ENCODE measurements around the gene GIPC2.

The GIPC2 gene

GRCh38 chr1:78143673-78144072 lies 97.9 kb downstream of the GIPC2 start:
- no peak overlapping the region for H3K4me3 ChIP-seq (ENCODE audit: control insufficient read depth, low read depth, low read length)
- no peak for DNase-seq (ENCODE audit: low read depth)

DNA sequence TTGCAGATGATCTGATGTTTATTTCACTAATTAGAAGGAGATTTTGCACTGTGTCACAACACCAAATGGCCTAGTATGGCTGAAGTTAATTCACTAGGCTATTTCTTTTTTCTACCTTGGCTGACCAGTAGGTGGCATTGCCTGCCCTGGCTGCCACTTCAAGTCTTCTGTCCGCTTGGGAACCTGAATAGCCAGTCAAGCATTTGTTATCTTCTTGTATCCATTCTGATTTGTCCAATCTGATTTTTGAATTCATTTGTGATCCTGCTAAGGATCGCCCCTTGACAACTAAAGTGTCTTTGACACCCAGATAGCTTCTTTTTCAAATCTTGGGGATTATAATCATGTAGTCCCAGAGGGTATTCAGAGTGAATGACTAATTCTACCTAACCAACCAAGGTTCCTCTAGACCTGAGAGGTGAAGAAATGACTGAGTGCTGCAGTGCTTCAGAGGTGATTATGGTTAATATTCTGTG lies 99.4 kb downstream of the GIPC2 start:
- TF ChIP-seq CTCF (conservative IDR thresholded peaks at IDR 0.05; ENCODE audit: control insufficient read depth, insufficient read depth, low read depth, low read length), result peak; percentile 98
- DNase-seq (ENCODE audit: low read depth), result peak; percentile 88
- H3K4me3 ChIP-seq (ENCODE audit: control insufficient read depth, low read depth, low read length), result no peak overlapping the region

More at GRCh38 chr1:78143673-78144072, 97.9 kb downstream of the GIPC2 start:
- no peak for TF ChIP-seq CTCF (conservative IDR thresholded peaks at IDR 0.05; ENCODE audit: control insufficient read depth, insufficient read depth, low read depth, low read length)

DNA sequence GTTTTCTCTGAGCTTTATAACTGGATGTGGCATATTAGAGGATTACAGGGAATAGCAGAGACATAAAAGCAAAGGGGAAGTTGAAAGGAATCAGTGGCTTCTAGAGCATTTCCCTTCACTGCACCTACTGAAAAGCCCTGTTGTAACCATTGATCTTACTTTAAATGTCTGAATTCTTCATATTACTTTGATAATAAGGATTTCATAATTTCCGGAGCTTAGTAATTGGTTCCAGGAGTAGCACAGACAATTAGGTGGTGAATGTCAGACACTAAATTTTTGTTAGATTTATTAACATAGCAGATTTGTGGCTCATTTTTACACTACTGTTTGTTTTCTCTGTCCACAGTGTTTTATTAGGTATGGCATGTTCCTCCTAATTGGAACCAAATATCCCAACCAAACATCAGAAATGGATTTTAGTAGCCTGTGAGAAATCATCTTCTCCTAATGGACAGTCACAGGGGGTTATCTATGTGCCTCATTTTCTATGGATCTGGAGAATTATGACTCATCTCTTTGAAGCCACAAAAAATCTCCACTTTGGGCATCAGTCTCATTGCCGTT lies 100.5 kb downstream of the GIPC2 start:
- no peak for TF ChIP-seq CTCF (conservative IDR thresholded peaks at IDR 0.05; ENCODE audit: control insufficient read depth, insufficient read depth, low read depth, low read length)
- H3K4me3 ChIP-seq (ENCODE audit: control insufficient read depth, low read depth, low read length), result no peak overlapping the region
- peak; percentile 64 for DNase-seq (ENCODE audit: low read depth)

DNA sequence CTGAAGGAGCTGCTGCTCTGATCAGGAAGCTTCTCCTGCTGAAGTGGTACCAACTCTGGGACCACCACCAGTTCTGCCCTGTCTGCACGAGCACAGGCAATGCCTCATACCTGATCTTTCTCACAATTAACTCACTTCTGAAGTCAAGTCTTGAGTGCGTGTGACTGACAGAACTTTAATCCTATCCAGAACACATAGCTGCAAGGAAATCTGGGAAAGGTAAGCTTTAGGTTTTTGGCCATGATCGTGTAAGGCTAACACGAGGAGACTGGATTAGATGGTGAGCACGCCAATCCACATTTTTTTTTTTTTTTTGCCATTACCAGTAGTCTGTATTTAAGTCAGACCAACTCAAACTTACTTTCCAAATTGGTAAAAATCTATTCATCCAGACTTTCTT lies 101.3 kb downstream of the GIPC2 start:
- H3K4me3 ChIP-seq (ENCODE audit: control insufficient read depth, low read depth, low read length), result no peak overlapping the region
- DNase-seq (ENCODE audit: low read depth), result no peak
- TF ChIP-seq CTCF (conservative IDR thresholded peaks at IDR 0.05; ENCODE audit: control insufficient read depth, insufficient read depth, low read depth, low read length), result no peak

DNA sequence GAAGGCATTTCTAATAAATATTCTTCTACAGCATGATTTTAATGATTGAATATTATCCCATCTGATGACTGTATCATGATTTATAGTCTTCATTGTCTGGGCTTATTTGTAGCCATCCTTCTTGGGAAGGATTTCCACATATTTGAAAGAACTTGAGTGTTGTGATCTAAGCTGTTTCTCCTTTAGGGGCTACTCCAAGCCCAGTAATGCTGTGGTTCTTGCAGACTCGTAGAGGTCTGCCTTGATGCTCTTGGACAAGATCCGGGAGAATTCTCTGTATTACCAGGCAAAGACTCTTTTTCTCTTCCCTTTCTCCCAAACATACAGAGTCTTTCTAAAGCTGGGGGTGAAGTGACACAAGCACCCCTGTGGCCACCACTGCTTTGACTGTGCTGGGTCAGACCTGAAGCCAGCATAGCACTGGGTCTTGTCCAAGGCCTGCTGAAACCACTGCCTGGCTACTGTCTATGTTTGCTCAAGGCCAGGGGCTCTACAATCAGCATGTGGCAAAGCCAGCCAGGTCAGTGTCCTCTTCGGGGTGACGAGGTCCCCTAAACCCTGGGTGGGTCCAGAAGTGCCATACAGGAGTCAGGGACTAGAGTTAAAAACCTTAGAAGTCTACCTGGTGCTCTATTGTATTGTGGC lies 107.4 kb downstream of the GIPC2 start:
- TF ChIP-seq CTCF (conservative IDR thresholded peaks at IDR 0.05; ENCODE audit: control insufficient read depth, insufficient read depth, low read depth, low read length), result no peak
- no peak for DNase-seq (ENCODE audit: low read depth)
- no peak overlapping the region for H3K4me3 ChIP-seq (ENCODE audit: control insufficient read depth, low read depth, low read length)

- no peak for DNase-seq (ENCODE audit: low read depth)
- no peak for TF ChIP-seq CTCF (conservative IDR thresholded peaks at IDR 0.05; ENCODE audit: control insufficient read depth, insufficient read depth, low read depth, low read length)
- H3K4me3 ChIP-seq (ENCODE audit: control insufficient read depth, low read depth, low read length), result no peak overlapping the region
Measured at GRCh38 chr1:78155121-78155520, 109.4 kb downstream of the GIPC2 start.

All from fibroblast of mammary gland (primary cell).